K562 (cell line): Measurements from ENCODE around the gene MAP4K1. TPM values are rescaled to one million over a fixed set of nuclear protein-coding genes. Genes with fewer than 3 reads are reported as not detected.

Source experiments
- ATAC-seq: fragments of 200-7000 bp; cut with Tn5 transposase; 3 replicates; pipeline ENCODE4 v1.9.1; 2020; ENCODE audit warnings: moderate library complexity
- BruUV-seq: library from RNA; stranded (reverse); fragments of 400-500 nt; replicated peaks from 2 replicates; lab custom pipeline; 2021; lab: Mats Ljungman, UMichigan
- CTCF ChIA-PET: fragments of 300-600 bp; formaldehyde crosslinking; extraction: SDS; loops from one replicate; lab custom pipeline; 2021; ENCODE audit warnings: low intra/inter-chr PET ratio; lab: Yijun Ruan, JAX
- POLR2A ChIA-PET: fragments of 300-600, 350-650 bp; sonication (Branson Sonifier 250); formaldehyde crosslinking; extraction: SDS; loops from one replicate; lab custom pipeline; 2021; ENCODE audit warnings: antibody characterized with exemption, inconsistent platforms; lab: Yijun Ruan, JAX
- DNase-seq, 4 experiments: peaks; one replicate each; pipeline versions ENCODE4 v3.0.0 to v3.0.0-alpha.2; 2011 to 2018; ENCODE audit warnings: low spot score in 3 of 4, mixed read lengths in 3 of 4; ENCODE audit errors: extremely low read depth in 1 of 4
- FAIRE-seq: peaks from 2 replicates; lab custom pipeline; 2011; peaks lifted over from hg19 to GRCh38; lab: Jason Lieb, UNC
- H2AFZ ChIP-seq: 2 replicates; pipeline ENCODE4 v1.6.0; 2011; ENCODE audit warnings: low read depth, low read length, control low read depth, inconsistent platforms
- H3K27ac ChIP-seq: fragments of 200-600 bp; 3 replicates; pipeline ENCODE4 v1.8.0; 2011; ENCODE audit warnings: low read depth, mild to moderate bottlenecking, control low read depth, inconsistent platforms, low read length, moderate library complexity, mixed read lengths; ENCODE audit errors: extremely low read depth
- H3K27me3 ChIP-seq, 2 experiments: fragments of 300-600 bp in 1 of 2; 2 replicates in 1 of 2; 3 replicates in 1 of 2; pipeline versions ENCODE4 v1.6.0 to v1.8.0; 2011; ENCODE audit warnings: inconsistent platforms in 2 of 2, low read length in 2 of 2, mild to moderate bottlenecking in 1 of 2, mixed read lengths in 1 of 2, moderate library complexity in 1 of 2; ENCODE audit not compliant: control insufficient read depth in 2 of 2, insufficient read depth in 2 of 2
- H3K36me3 ChIP-seq: fragments of 300-600 bp; 3 replicates; pipeline ENCODE4 v1.8.0; 2011; ENCODE audit warnings: mild to moderate bottlenecking, low read length, inconsistent platforms; ENCODE audit not compliant: control insufficient read depth, insufficient read depth
- H3K4me1 ChIP-seq, 2 experiments: fragments of 200-600 bp in 1 of 2; replicated peaks in 1 of 2; 2 replicates in 1 of 2; 3 replicates in 1 of 2; pipeline versions ENCODE4 v1.5.1 to v1.8.0; 2011; ENCODE audit warnings: inconsistent platforms in 2 of 2, low read length in 2 of 2, mild to moderate bottlenecking in 1 of 2, mixed read lengths in 1 of 2, moderate library complexity in 1 of 2; ENCODE audit not compliant: control insufficient read depth in 2 of 2, insufficient read depth in 2 of 2
- H3K4me2 ChIP-seq: 2 replicates; pipeline ENCODE4 v1.6.1; 2011; ENCODE audit warnings: low read length, control low read depth, inconsistent platforms, mixed read lengths; ENCODE audit not compliant: insufficient read depth
- H3K4me3 ChIP-seq: fragments of 200-600 bp; sonication (generic), shearing (Covaris generic); 2 replicates; pipeline ENCODE4 v1.5.1; 2016; ENCODE audit warnings: control low read depth, inconsistent platforms
- H3K79me2 ChIP-seq: fragments of 200-600 bp; 3 replicates; pipeline ENCODE4 v1.8.0; 2011; ENCODE audit warnings: low read length, inconsistent platforms; ENCODE audit not compliant: control insufficient read depth, insufficient read depth
- H3K9ac ChIP-seq, 2 experiments: 2 replicates each; pipeline versions ENCODE4 v1.6.0 to v1.6.1; 2011; ENCODE audit warnings: low read depth in 2 of 2, low read length in 2 of 2, control low read depth in 1 of 2, inconsistent platforms in 1 of 2, mild to moderate bottlenecking in 1 of 2, mixed read lengths in 1 of 2; ENCODE audit not compliant: insufficient read depth in 1 of 2
- H3K9me1 ChIP-seq: one replicate; pipeline ENCODE4 v1.6.0; 2011; ENCODE audit warnings: inconsistent platforms, mild to moderate bottlenecking, low read length, moderate library complexity; ENCODE audit not compliant: control insufficient read depth, insufficient read depth
- H3K9me3 ChIP-seq: replicated peaks from 2 replicates; pipeline ENCODE4 v1.5.1; 2011; ENCODE audit warnings: low read depth, low read length, inconsistent platforms; ENCODE audit not compliant: control insufficient read depth, insufficient read depth
- H4K20me1 ChIP-seq: replicated peaks from 2 replicates; pipeline ENCODE4 v1.6.1; 2011; ENCODE audit warnings: low read length, inconsistent platforms, mixed read lengths; ENCODE audit not compliant: control insufficient read depth, insufficient read depth
- ERF ChIP-seq: fragments of 450-650 bp; formaldehyde crosslinking; IDR thresholded peaks from 2 replicates; pipeline ENCODE4 v1.4.0; 2020; ENCODE audit warnings: mild to moderate bottlenecking, mixed read lengths
- GABPB1 ChIP-seq: sonication (generic); formaldehyde crosslinking; IDR thresholded peaks from 2 replicates; pipeline ENCODE4 v1.8.0; 2022; ENCODE audit warnings: mild to moderate bottlenecking, missing genetic modification reagents
- MTA1 ChIP-seq: fragments of 450-650 bp; IDR thresholded peaks from 2 replicates; pipeline ENCODE4 v1.6.1; 2017; ENCODE audit warnings: borderline replicate concordance
- RFX1 ChIP-seq: fragments of 450-650 bp; IDR thresholded peaks from 2 replicates; pipeline ENCODE4 v1.6.1; 2016; ENCODE audit warnings: mild to moderate bottlenecking, moderate library complexity
- TFAP4 ChIP-seq: sonication (generic); formaldehyde crosslinking; IDR thresholded peaks from 2 replicates; pipeline ENCODE4 v1.8.0; 2022; ENCODE audit warnings: missing genetic modification reagents, mild to moderate bottlenecking, moderate library complexity, borderline replicate concordance
- WGBS: fragments of 100-300 bp; shearing (Covaris generic); methylation state at CpG from one replicate; pipeline ENCODE4 v1.1.6; 2016; ENCODE audit warnings: low coverage, mixed read lengths; ENCODE audit not compliant: insufficient coverage; ENCODE audit errors: missing lambda C conversion rate; 5-methylcytosine and 5-hydroxymethylcytosine counted together
- in situ Hi-C: fragments of 300-500 bp; cut with MboI; formaldehyde crosslinking; loops from 4 replicates; pipeline ENCODE4 v1.15.0; 2018; ENCODE audit warnings: inconsistent platforms, mixed read lengths
- intact Hi-C: fragments of 100-400 bp; cut with micrococcal nuclease; formaldehyde crosslinking; loops from 2 replicates; pipeline ENCODE4 v1.14.2; 2022
- polyA plus RNA-seq, 8 experiments: library from polyadenylated mRNA; depleted of rRNA in 4 of 8; stranded (reverse) in 5 of 8; unstranded in 3 of 8; fragments of >200 nt; fragmentation: Nextera tagmentation in 2 of 8; fragmentation: Illumina TruSeq in 1 of 8; extraction: Ambion mirVana in 2 of 8; extraction: Trizol in 1 of 8; gene quantifications; 2 replicates each; pipeline versions ENCODE4 v1.2.1 to v1.2.3, GENCODE V29; 2011 to 2014; ENCODE audit warnings: inconsistent platforms in 1 of 8, missing spikeins in 1 of 8
- total RNA-seq, 7 experiments: library from RNA; depleted of rRNA in 6 of 7; stranded (reverse); fragments of >200 nt in 6 of 7; fragmentation: Illumina TruSeq in 2 of 7; extraction: Trizol in 2 of 7; gene quantifications; 2 replicates each; pipeline versions ENCODE4 v1.2.1 to v1.2.3, GENCODE V29; 2011 to 2021; ENCODE audit warnings: low replicate concordance in 1 of 7

MAP4K1 gene
- total and polyA plus RNA-seq, 9 of the 15 experiments (the other 6 are each of a cell fraction or from before 2014, with no cell fraction given) = 0.14 to 3.2 (median 0.73) TPM; not detected in 1

- POLR2A ChIA-PET = interaction anchor here (0.7 to 5.2 kb wide), 11 partner anchors 8 to 330 kb away, joined by 3 to 31 read pairs (median 5); partner anchors contain the start of gene ACTN4
- no peak overlapping the region for H3K4me3 ChIP-seq
- 55% methylated on average over 6 of the region's 7 CpGs for WGBS
- CTCF ChIA-PET = no interaction called here
- TF ChIP-seq GABPB1 (peak; percentile 31; the same call in 1 of the 2 replicates), MTA1 (no peak), ERF (CRISPR knock-in tag) (no peak), TFAP4 (CRISPR knock-in tag) (0 out of 2 replicates have a peak, but pooled peaks have one; percentile 17), RFX1 (no peak)
- no peak overlapping the region for H2AFZ ChIP-seq
- peaks cover 97% of the 10 kb centered on the region for H3K79me2 ChIP-seq
- H3K4me1 ChIP-seq = peaks cover 43 to 87% of the 10 kb centered on the region in 2 experiments
- BruUV-seq = no TSS peak
- H3K4me2 ChIP-seq = no peak overlapping the region
- H3K9me3 ChIP-seq = no peaks in the 10 kb centered on the region
- in situ Hi-C loops (no loop called here), intact Hi-C loops (no loop called here)
- no peak for FAIRE-seq
- H3K36me3 ChIP-seq = peaks cover 70% of the 10 kb centered on the region
- no peak for ATAC-seq
- H3K9me1 ChIP-seq = peaks cover 9% of the 10 kb centered on the region
- peak overlapping the region; percentile 51; the same call in 1 of the 3 replicates for H3K27ac ChIP-seq
- H3K9ac ChIP-seq = no peak overlapping the region; a peak in 1 of 4 replicates
- H3K27me3 ChIP-seq = no peaks in the 10 kb centered on the region
- peaks cover 65% of the 10 kb centered on the region for H4K20me1 ChIP-seq
- DNase-seq = no peak
These were observed 44.9 kb upstream of the MAP4K1 start for GRCh38 chr19:38662537-38663155.
